ENCODE results near the gene ABCF2. TPM values are rescaled to one million over a fixed set of nuclear protein-coding genes. Genes with fewer than 3 reads are reported as not detected.
A peak's percentile ranks its signal among the peaks of the same experiment; 100 is the strongest.

The ABCF2 gene
- total RNA-seq, 1 donor from 2014 or later = 47.3 TPM

DNA sequence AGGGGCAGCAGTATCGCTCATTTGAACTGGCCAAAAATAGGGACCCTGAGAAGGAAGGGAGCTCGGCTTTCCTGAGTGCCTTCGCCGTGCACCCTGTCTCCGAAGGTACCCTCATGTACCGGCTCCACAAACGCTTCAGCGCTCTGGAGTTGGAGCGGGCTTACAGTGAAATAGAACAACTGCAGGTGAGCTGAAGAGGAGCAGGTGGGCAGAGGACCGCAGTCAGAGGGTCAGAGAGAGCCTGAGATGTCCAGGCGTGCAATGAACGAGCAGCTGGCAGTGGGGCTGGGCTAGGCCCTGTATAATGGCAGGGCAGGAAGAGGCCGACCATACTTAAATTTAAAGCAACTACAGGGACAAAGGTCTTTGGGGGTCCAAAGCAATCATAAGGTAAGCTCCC is 9.4 kb upstream of the ABCF2 start:
- Mint-ChIP-seq H3K27ac (no peak overlapping the region), H3K27me3 (no peaks in the 10 kb centered on the region), H3K4me1 (peaks cover 28% of the 10 kb centered on the region), H3K4me3 (no peak overlapping the region), H3K9me3 (no peaks in the 10 kb centered on the region), H3K36me3 (ENCODE audit: low read depth) (peaks cover 42% of the 10 kb centered on the region)
- intact Hi-C loops (cut with micrococcal nuclease) = loop anchor here (10.0 kb wide), 1 partner anchor 1362 kb away; the partner anchor contains the start of gene ATP6V0E2
- CTCF ChIA-PET = no interaction called here
- ATAC-seq (ENCODE audit: low read depth) = no peak
- DNase-seq = no peak
- POLR2A ChIA-PET = no interaction called here
- no peak for TF ChIP-seq CTCF (IDR thresholded peaks at IDR 0.05)

GRCh38 chr7:151235091-151235787 is 8.2 kb upstream of the ABCF2 start:
- intact Hi-C loops (cut with micrococcal nuclease) = loop anchor here (10.0 kb wide), 1 partner anchor 1360 kb away; the partner anchor contains the start of gene ATP6V0E2
- POLR2A ChIA-PET = no interaction called here
- Mint-ChIP-seq H3K27ac (no peak overlapping the region), H3K9me3 (no peaks in the 10 kb centered on the region), H3K4me3 (no peak overlapping the region), H3K27me3 (no peaks in the 10 kb centered on the region), H3K4me1 (peaks cover 30% of the 10 kb centered on the region), H3K36me3 (ENCODE audit: low read depth) (peaks cover 42% of the 10 kb centered on the region)
- TF ChIP-seq CTCF (IDR thresholded peaks at IDR 0.05) = no peak
- ATAC-seq (ENCODE audit: low read depth) (no peak), DNase-seq (no peak)
- CTCF ChIA-PET = interaction anchor here (1.3 kb wide), 1 partner anchor 11 kb away, joined by 4 read pairs; no protein-coding TSS in a partner anchor

DNA sequence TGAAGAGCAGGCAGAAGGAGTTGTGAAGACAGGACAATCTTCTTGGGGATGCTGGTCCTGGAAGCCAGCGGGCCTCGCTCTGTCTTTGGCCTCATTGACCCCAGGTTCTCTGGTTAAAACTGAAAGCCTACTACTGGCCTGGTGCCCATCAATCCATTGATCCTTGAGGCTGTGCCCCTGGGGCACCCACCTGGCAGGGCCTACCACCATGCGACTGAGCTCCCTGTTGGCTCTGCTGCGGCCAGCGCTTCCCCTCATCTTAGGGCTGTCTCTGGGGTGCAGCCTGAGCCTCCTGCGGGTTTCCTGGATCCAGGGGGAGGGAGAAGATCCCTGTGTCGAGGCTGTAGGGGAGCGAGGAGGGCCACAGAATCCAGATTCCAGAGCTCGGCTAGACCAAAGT is 6.8 kb upstream of the ABCF2 start:
- intact Hi-C loops (cut with micrococcal nuclease) = loop anchor here (2.0 to 10.0 kb wide), 4 partner anchors 67 to 1359 kb away; partner anchors contain the start of genes ATP6V0E2, GBX1 and TMUB1
- no peak for TF ChIP-seq CTCF (IDR thresholded peaks at IDR 0.05)
- H3K36me3 Mint-ChIP-seq (ENCODE audit: low read depth) = peaks cover 34% of the 10 kb centered on the region
- no peak for ATAC-seq (ENCODE audit: low read depth)
- ChIA-PET POLR2A (interaction anchor here (2.9 kb wide), 1 partner anchor 10 kb away, joined by 23 read pairs; no protein-coding TSS in a partner anchor), CTCF (interaction anchor here (2.6 kb wide), 1 partner anchor 10 kb away, joined by 11 read pairs; no protein-coding TSS in a partner anchor)
- H3K4me3 Mint-ChIP-seq = peak overlapping the region; percentile 99
- no peaks in the 10 kb centered on the region for H3K27me3 Mint-ChIP-seq
- H3K9me3 Mint-ChIP-seq = no peaks in the 10 kb centered on the region
- DNase-seq = no peak
- peaks cover 27% of the 10 kb centered on the region for H3K4me1 Mint-ChIP-seq
- H3K27ac Mint-ChIP-seq = peak overlapping the region; percentile 91

DNA sequence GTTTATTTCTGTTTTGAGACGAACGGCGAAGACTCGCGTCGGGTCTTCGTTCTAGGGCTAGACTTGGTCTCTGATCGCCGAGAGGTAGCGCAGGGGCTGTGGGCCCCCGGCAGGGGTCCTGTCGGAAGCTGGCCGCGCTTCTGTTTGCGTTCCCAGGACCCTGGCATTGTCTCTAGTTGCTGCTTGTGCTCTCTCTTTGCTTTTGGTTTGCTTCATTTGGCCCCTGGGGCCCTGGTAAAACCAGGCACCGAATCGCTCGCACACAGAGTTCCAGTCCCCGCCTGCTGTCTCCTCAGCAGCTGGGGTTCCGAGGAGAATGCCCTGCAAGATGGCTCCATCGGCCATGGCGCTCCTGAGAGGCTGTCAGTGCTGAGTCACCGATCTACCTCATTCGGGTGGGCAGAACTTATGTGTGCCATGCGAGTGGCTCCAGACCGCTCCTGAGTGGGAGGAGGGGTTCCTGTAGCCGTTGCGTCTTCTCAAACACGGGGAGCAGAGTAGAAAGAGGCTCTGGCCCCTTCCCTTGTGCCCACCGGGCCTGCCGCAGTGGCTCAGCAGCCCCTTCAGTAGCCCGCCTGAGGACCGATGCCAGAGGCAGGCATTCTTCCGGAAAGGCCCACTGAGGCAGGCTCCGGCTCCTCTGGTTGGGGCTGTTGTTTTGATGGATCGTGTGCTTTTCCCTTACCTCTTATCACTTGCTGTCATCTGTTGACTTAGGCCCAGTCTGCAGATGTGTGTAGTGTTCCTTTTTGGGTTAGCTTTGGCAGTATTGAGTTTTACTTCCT is 6.1 kb upstream of the ABCF2 start:
- ATAC-seq (ENCODE audit: low read depth) (peak; percentile 47), DNase-seq (no peak)
- no peaks in the 10 kb centered on the region for H3K27me3 Mint-ChIP-seq
- ChIA-PET POLR2A (interaction anchor here (0.8 to 2.9 kb wide), 7 partner anchors 10 to 287 kb away, joined by 3 to 23 read pairs (median 3); partner anchors contain the start of genes NUB1 and RHEB), CTCF (interaction anchor here (1.3 to 2.6 kb wide), 2 partner anchors 11 to 13 kb away, joined by 4 to 11 read pairs; no protein-coding TSS in a partner anchor)
- H3K27ac Mint-ChIP-seq = peak overlapping the region; percentile 91
- H3K36me3 Mint-ChIP-seq (ENCODE audit: low read depth) = peaks cover 32% of the 10 kb centered on the region
- no peak for TF ChIP-seq CTCF (IDR thresholded peaks at IDR 0.05)
- no peaks in the 10 kb centered on the region for H3K9me3 Mint-ChIP-seq
- H3K4me1 Mint-ChIP-seq = peaks cover 28% of the 10 kb centered on the region
- peak overlapping the region; percentile 99 for H3K4me3 Mint-ChIP-seq
- intact Hi-C loops (cut with micrococcal nuclease) = loop anchor here (1.0 to 10.0 kb wide), 8 partner anchors 12 to 1358 kb away; partner anchors contain the start of genes ATP6V0E2, GBX1, NUB1 and TMUB1

Data from activated B cell treated with CpG ODN at 0.5 μM for 24 hours (primary cell).